ENCODE measurements around the gene SLAMF7. TPM values are rescaled to one million over a fixed set of nuclear protein-coding genes. Genes with fewer than 3 reads are reported as not detected.

SLAMF7 gene
- total and polyA plus RNA-seq, 2 of the 13 experiments (the other 11 are each of a cell fraction or from before 2014, with no cell fraction given), result not detected

- TF ChIP-seq TFE3 (CRISPR knock-in tag; IDR thresholded peaks at IDR 0.05), result no peak
Observed at GRCh38 chr1:160747717-160748116, 8.7 kb downstream of the SLAMF7 start (continued).

- H2AFZ ChIP-seq (ENCODE audit: low read length), result no peak overlapping the region
- no peak for TF ChIP-seq ZNF549 (CRISPR knock-in tag; IDR thresholded peaks at IDR 0.05)
- no peak for TF ChIP-seq ZFAT (CRISPR knock-in tag; conservative IDR thresholded peaks at IDR 0.05)
- no peak for TF ChIP-seq SIN3B (IDR thresholded peaks at IDR 0.05; ENCODE audit: low read length)
- TF ChIP-seq THAP11 (CRISPR knock-in tag; IDR thresholded peaks at IDR 0.05), result no peak
- no peak for TF ChIP-seq ZBTB40 (IDR thresholded peaks at IDR 0.05)
- TF ChIP-seq ZBTB40 (CRISPR knock-in tag; IDR thresholded peaks at IDR 0.05), result no peak
- no peak for TF ChIP-seq ERF (CRISPR knock-in tag; IDR thresholded peaks at IDR 0.05)
- no peak for TF ChIP-seq TOE1 (CRISPR knock-in tag; IDR thresholded peaks at IDR 0.05)
- TF ChIP-seq U2AF1 (optimal IDR thresholded peaks at IDR 0.05; ENCODE audit: low read depth, low read length), result no peak
- no peak for TF ChIP-seq TBX2 (CRISPR knock-in tag; IDR thresholded peaks at IDR 0.05; ENCODE audit: borderline replicate concordance)
- TF ChIP-seq PAWR (CRISPR knock-in tag; IDR thresholded peaks at IDR 0.05; ENCODE audit: borderline replicate concordance), result no peak
- no peaks in the 10 kb centered on the region for H3K79me2 ChIP-seq (ENCODE audit: insufficient read depth, low read length)
- no TSS peak for BruUV-seq (replicated peaks)
- no peak overlapping the region for H3K4me2 ChIP-seq (ENCODE audit: low read depth, low read length)
- no peak overlapping the region for H3K9ac ChIP-seq (ENCODE audit: insufficient read depth, low read depth, low read length)
- no peak overlapping the region for H3K27ac ChIP-seq (ENCODE audit: extremely low read length, insufficient read depth, low read length)
- CTCF ChIA-PET (ENCODE audit: low intra/inter-chr PET ratio, low total read pairs), result no interaction called here
- no peak overlapping the region for H3K4me3 ChIP-seq (replicated peaks in 1 of 3; ENCODE audit: insufficient read depth in 1 of 3, low read depth in 2 of 3, low read length in 3 of 3)
- H3K27me3 ChIP-seq (ENCODE audit: control insufficient read depth in 1 of 2, insufficient read depth in 2 of 2, low read length in 2 of 2), result peaks cover 2 to 4% of the 10 kb centered on the region in 2 experiments; a peak in 3 of 5 replicates
- H3K9me3 ChIP-seq (ENCODE audit: low read length), result no peaks in the 10 kb centered on the region
- POLR2A ChIA-PET, result no interaction called here
- in situ Hi-C loops (cut with HindIII; ENCODE audit: extremely low pct_ligation_motif_present, low pct_unique_long_range_greater_than_20kb) (no loop called here), intact Hi-C loops (cut with micrococcal nuclease; ENCODE audit: unreplicated experiment) (no loop called here)
- no peaks in the 10 kb centered on the region for H4K20me1 ChIP-seq (ENCODE audit: insufficient read depth, low read length)
- FAIRE-seq, result no peak
- WGBS (ENCODE audit: low lambda C conversion rate), result 34% methylated on average over 7 of the region's 10 CpGs
- H3K36me3 ChIP-seq (replicated peaks in 1 of 2; ENCODE audit: control insufficient read depth in 1 of 2, insufficient read depth in 2 of 2, low read length in 2 of 2), result no peaks in the 10 kb centered on the region
- no peaks in the 10 kb centered on the region for H3K4me1 ChIP-seq (ENCODE audit: insufficient read depth, low read length)
- no peak for ATAC-seq
- DNase-seq (ENCODE audit: low spot score), result no peak
Observed at GRCh38 chr1:160748181-160748877, 9.3 kb downstream of the SLAMF7 start.
